ENCODE data around the gene LIMK2.
A peak's percentile ranks its signal among the peaks of the same experiment; 100 is the strongest.
"Not testable (repeated sequence)": the region's sequence is repeated elsewhere in the genome, so short reads cannot be mapped to it uniquely, and the experiment has no call there.

Gene LIMK2

DNA sequence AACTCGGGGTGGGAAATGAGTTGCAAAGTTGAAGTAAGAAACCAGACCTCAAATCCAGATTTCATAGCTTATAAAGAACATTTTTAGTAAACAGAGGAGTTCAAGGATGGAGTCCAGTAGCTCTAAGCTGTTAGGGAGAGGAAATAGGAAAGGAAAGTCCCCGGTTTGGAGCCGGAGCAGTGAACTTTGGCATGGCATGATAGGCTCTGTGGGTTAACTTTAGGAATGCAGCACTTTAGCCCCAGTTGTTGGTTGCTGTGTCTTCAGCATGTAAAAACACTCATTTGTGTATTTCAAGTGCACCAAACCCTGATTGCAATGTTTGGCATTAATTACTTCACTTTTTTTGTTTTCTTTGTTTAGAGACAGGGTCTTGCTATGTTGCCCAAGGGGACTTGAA is 88.8 kb downstream of the LIMK2 start:
- Histone ChIP-seq H3K9me3 (ENCODE audit: control insufficient read depth in 1 of 2, low read length in 2 of 2) (no peaks in the 10 kb centered on the region), H3K4me1 (ENCODE audit: control insufficient read depth in 1 of 2, insufficient read depth in 2 of 2, low read length in 2 of 2) (peaks cover 15 to 31% of the 10 kb centered on the region in 2 donors), H3K27me3 (ENCODE audit: control insufficient read depth in 1 of 2, insufficient read depth in 2 of 2, low read length in 2 of 2) (no peaks in the 10 kb centered on the region), H3K27ac (ENCODE audit: low read depth, low read length) (no peak overlapping the region), H3K36me3 (ENCODE audit: control insufficient read depth in 1 of 2, insufficient read depth in 2 of 2, low read length in 2 of 2) (no peaks in the 10 kb centered on the region), H3K4me3 (ENCODE audit: low read depth in 1 of 2, low read length in 2 of 2) (no peak overlapping the region), H3K9ac (ENCODE audit: low read depth in 1 of 2, low read length in 2 of 2) (no peak overlapping the region)

DNA sequence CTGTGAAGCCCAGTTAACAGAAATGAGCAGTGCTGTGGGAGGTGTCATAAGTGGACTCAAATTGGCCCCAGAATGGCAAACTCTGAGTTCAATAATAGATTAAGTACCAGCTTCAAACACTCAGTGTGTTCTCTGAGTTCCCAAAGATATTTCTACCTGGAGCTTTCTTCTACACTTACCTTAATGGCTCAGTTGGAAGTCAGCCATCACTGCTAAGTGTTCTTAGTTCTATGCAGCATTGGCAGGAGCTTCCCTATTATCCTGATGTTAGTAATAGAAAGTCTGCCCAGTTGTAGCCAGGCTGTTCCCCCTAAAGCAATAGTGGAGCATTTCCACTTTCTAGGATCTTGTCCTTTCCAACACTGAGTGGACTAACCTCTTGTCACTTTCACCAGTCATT is 89.9 kb downstream of the LIMK2 start:
- H3K9ac ChIP-seq (ENCODE audit: low read depth in 1 of 2, low read length in 2 of 2), result no peak overlapping the region
- H3K27ac ChIP-seq (ENCODE audit: low read depth, low read length), result no peak overlapping the region
- H3K4me1 ChIP-seq (ENCODE audit: control insufficient read depth in 1 of 2, insufficient read depth in 2 of 2, low read length in 2 of 2), result peaks cover 8 to 20% of the 10 kb centered on the region in 2 donors
- no peaks in the 10 kb centered on the region for H3K27me3 ChIP-seq (ENCODE audit: control insufficient read depth in 1 of 2, insufficient read depth in 2 of 2, low read length in 2 of 2)
- H3K4me3 ChIP-seq (ENCODE audit: low read depth in 1 of 2, low read length in 2 of 2), result no peak overlapping the region
- H3K36me3 ChIP-seq (ENCODE audit: control insufficient read depth in 1 of 2, insufficient read depth in 2 of 2, low read length in 2 of 2), result no peaks in the 10 kb centered on the region
- H3K9me3 ChIP-seq (ENCODE audit: control insufficient read depth in 1 of 2, low read length in 2 of 2), result no peaks in the 10 kb centered on the region

DNA sequence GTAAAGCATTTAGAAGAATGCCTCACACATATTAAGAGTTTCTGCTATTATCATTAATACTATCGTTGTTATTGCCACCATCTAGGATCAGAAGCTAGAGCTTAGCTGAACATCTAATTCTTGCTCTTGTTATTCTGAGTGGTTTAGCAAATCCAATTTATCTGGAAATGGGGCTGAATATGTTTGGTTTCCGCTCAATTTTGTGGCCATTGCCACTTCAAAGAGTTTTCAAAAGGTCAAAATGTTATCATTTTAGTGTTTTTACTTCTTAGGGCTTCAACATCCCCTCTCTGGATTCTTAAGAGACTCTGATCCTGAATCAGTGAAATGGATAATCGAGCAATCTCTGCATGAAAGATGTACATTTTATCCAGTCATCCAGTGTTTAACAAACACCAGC is 90.4 kb downstream of the LIMK2 start:
- Histone ChIP-seq H3K9ac (ENCODE audit: low read depth in 1 of 2, low read length in 2 of 2) (no peak overlapping the region), H3K36me3 (ENCODE audit: control insufficient read depth in 1 of 2, insufficient read depth in 2 of 2, low read length in 2 of 2) (no peaks in the 10 kb centered on the region), H3K4me3 (ENCODE audit: low read depth in 1 of 2, low read length in 2 of 2) (no peak overlapping the region), H3K9me3 (ENCODE audit: control insufficient read depth in 1 of 2, low read length in 2 of 2) (no peaks in the 10 kb centered on the region), H3K4me1 (ENCODE audit: control insufficient read depth in 1 of 2, insufficient read depth in 2 of 2, low read length in 2 of 2) (peaks cover 7 to 17% of the 10 kb centered on the region in 2 donors), H3K27ac (ENCODE audit: low read depth, low read length) (no peak overlapping the region), H3K27me3 (ENCODE audit: control insufficient read depth in 1 of 2, insufficient read depth in 2 of 2, low read length in 2 of 2) (no peaks in the 10 kb centered on the region)

DNA sequence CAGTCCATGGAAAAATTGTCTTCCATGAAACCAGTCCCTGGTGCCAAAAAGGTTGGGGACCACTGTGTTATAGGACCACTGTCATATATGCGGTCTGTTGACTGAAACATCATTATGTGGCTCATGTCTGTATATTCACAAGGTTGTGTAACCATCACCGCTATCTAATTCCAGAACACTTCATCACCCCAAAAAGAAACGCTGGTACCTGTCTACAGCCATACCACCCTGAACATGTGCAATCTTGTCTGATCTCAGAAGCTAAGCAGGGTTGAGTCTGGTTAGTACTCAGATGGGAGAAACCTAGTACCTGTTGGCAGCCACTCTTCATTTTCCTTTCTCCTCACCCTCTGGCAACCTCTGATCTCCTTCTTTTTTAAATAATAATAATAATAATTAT is 93.1 kb downstream of the LIMK2 start:
- Histone ChIP-seq H3K27ac (ENCODE audit: low read depth, low read length) (no peak overlapping the region), H3K27me3 (ENCODE audit: control insufficient read depth in 1 of 2, insufficient read depth in 2 of 2, low read length in 2 of 2) (no peaks in the 10 kb centered on the region), H3K36me3 (ENCODE audit: control insufficient read depth in 1 of 2, insufficient read depth in 2 of 2, low read length in 2 of 2) (no peaks in the 10 kb centered on the region), H3K9ac (ENCODE audit: low read depth in 1 of 2, low read length in 2 of 2) (no peak overlapping the region), H3K9me3 (ENCODE audit: control insufficient read depth in 1 of 2, low read length in 2 of 2) (no peaks in the 10 kb centered on the region), H3K4me1 (ENCODE audit: control insufficient read depth in 1 of 2, insufficient read depth in 2 of 2, low read length in 2 of 2) (peaks cover 7 to 17% of the 10 kb centered on the region in 2 donors), H3K4me3 (ENCODE audit: low read depth in 1 of 2, low read length in 2 of 2) (no peak overlapping the region)

DNA sequence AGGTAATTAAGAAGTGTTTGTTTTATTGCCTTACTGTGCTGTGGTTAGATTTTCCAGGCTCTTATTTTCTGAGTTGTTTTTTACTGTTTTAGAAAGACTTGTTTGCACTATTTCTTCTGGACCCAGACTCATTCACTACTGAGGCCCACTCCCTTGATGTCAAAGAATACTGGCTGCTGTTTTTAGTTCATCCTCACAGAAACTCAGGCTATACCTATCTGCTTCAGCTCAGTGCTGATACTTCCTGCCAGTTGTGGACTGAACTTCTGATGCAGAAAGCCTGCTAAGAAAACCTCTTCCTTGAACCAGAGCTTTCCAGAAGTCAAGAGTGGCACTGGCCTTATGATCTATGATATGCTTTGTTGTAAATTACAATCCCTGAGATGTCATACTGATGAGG is 96.1 kb downstream of the LIMK2 start:
- Histone ChIP-seq H3K9ac (ENCODE audit: low read depth in 1 of 2, low read length in 2 of 2) (no peak overlapping the region), H3K36me3 (ENCODE audit: control insufficient read depth in 1 of 2, insufficient read depth in 2 of 2, low read length in 2 of 2) (no peaks in the 10 kb centered on the region), H3K4me3 (ENCODE audit: low read depth in 1 of 2, low read length in 2 of 2) (no peak overlapping the region), H3K27me3 (ENCODE audit: control insufficient read depth in 1 of 2, insufficient read depth in 2 of 2, low read length in 2 of 2) (no peaks in the 10 kb centered on the region), H3K27ac (ENCODE audit: low read depth, low read length) (no peak overlapping the region), H3K4me1 (ENCODE audit: control insufficient read depth in 1 of 2, insufficient read depth in 2 of 2, low read length in 2 of 2) (peaks cover 0 to 3% of the 10 kb centered on the region in 2 donors), H3K9me3 (ENCODE audit: control insufficient read depth in 1 of 2, low read length in 2 of 2) (no peaks in the 10 kb centered on the region)

DNA sequence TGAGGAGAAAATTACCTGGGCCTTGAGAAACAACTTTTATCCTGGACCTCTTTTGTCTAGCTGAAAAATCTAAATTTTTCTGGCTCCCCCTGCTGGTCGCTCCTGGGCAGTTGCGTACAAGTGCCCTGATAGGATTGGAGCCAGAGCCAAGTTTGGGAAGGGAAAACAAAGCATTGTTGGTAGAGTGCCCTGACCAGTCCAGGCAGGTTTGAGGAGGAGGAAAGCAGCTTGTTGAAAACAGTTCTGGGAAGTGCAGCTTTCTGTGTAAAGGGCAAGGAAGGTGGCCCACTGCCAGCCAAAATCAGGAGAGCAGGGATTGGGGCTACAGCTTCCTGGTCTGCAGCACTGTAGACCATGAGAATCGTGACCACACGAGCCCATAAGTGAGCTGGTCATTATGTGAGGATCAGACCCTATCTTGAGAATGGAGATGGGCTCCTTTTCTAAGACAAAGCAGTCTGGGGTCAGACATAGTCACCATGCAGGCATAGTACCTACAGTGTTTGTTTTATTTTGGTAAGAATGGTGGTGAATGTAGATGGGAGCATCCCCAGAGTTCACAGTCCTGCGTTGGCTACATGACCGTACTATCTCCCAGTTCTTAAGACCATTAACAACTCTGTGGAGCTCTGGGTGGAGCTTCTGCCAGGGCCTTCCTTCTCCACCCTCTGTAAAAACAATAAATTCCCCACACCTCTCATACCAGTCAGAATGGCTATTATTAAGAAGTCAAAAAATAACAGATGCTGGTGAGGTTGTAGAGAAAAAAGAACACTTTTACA is 101.5 kb downstream of the LIMK2 start:
- Histone ChIP-seq H3K9ac (ENCODE audit: low read depth in 1 of 2, low read length in 2 of 2) (no peak overlapping the region), H3K27ac (ENCODE audit: low read depth, low read length) (peak overlapping the region; percentile 2), H3K4me1 (ENCODE audit: control insufficient read depth in 1 of 2, insufficient read depth in 2 of 2, low read length in 2 of 2) (peaks cover 4 to 7% of the 10 kb centered on the region in 2 donors), H3K36me3 (ENCODE audit: control insufficient read depth in 1 of 2, insufficient read depth in 2 of 2, low read length in 2 of 2) (no peaks in the 10 kb centered on the region), H3K9me3 (ENCODE audit: control insufficient read depth in 1 of 2, low read length in 2 of 2) (peaks cover 0 to 6% of the 10 kb centered on the region in 2 donors), H3K4me3 (ENCODE audit: low read depth in 1 of 2, low read length in 2 of 2) (no peak overlapping the region), H3K27me3 (ENCODE audit: control insufficient read depth in 1 of 2, insufficient read depth in 2 of 2, low read length in 2 of 2) (no peaks in the 10 kb centered on the region)

DNA sequence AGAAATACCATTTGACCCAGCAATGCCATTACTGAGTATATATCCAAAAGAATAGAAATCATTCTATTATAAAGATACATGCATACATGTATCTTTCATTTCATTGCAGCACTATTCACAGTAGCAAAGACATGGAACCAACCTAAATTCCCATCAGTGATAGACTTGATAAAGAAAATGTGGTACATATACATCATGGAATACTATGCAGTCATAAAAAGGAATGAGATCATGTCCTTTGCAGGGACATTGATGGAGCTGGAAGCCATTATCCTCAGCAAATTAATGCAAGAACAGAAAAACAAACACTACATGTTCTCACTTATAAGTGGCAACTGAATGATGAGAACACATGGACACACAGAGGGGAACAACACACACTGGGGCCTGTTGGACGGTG is 102.1 kb downstream of the LIMK2 start:
- not testable (repeated sequence) for H3K4me3 ChIP-seq (ENCODE audit: low read depth in 1 of 2, low read length in 2 of 2); H3K9ac ChIP-seq (ENCODE audit: low read depth in 1 of 2, low read length in 2 of 2); H3K9me3 ChIP-seq (ENCODE audit: control insufficient read depth in 1 of 2, low read length in 2 of 2); H3K27me3 ChIP-seq (ENCODE audit: control insufficient read depth in 1 of 2, insufficient read depth in 2 of 2, low read length in 2 of 2); H3K27ac ChIP-seq (ENCODE audit: low read depth, low read length); H3K36me3 ChIP-seq (ENCODE audit: control insufficient read depth in 1 of 2, insufficient read depth in 2 of 2, low read length in 2 of 2); H3K4me1 ChIP-seq (ENCODE audit: control insufficient read depth in 1 of 2, insufficient read depth in 2 of 2, low read length in 2 of 2)

DNA sequence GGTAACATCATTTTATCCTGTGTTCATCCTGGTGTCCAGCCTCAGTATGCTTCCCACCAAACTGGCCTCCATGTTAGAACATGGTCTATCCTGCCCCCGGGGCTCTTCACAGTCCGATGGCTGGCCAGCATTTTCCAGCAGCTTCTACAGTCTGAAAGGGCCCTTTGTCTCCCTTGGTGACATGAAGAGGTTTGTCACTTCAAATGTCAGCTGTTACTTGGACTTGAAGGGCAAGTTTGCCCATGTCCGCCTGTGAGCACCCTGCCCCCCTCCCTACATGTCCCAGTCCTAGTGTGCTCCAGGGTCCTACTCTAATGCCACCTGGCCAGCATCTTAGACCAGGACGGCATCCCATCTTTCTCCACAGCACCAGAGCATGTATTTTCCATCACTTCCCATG is 109.3 kb downstream of the LIMK2 start:
- no peak overlapping the region for H3K9ac ChIP-seq (ENCODE audit: low read depth in 1 of 2, low read length in 2 of 2)
- no peaks in the 10 kb centered on the region for H3K27me3 ChIP-seq (ENCODE audit: control insufficient read depth in 1 of 2, insufficient read depth in 2 of 2, low read length in 2 of 2)
- H3K27ac ChIP-seq (ENCODE audit: low read depth, low read length), result no peak overlapping the region
- no peak overlapping the region for H3K4me3 ChIP-seq (ENCODE audit: low read depth in 1 of 2, low read length in 2 of 2)
- H3K4me1 ChIP-seq (ENCODE audit: control insufficient read depth in 1 of 2, insufficient read depth in 2 of 2, low read length in 2 of 2), result no peaks in the 10 kb centered on the region
- H3K9me3 ChIP-seq (ENCODE audit: control insufficient read depth in 1 of 2, low read length in 2 of 2), result no peaks in the 10 kb centered on the region
- peaks cover 4 to 20% of the 10 kb centered on the region in 2 donors for H3K36me3 ChIP-seq (ENCODE audit: control insufficient read depth in 1 of 2, insufficient read depth in 2 of 2, low read length in 2 of 2)

DNA sequence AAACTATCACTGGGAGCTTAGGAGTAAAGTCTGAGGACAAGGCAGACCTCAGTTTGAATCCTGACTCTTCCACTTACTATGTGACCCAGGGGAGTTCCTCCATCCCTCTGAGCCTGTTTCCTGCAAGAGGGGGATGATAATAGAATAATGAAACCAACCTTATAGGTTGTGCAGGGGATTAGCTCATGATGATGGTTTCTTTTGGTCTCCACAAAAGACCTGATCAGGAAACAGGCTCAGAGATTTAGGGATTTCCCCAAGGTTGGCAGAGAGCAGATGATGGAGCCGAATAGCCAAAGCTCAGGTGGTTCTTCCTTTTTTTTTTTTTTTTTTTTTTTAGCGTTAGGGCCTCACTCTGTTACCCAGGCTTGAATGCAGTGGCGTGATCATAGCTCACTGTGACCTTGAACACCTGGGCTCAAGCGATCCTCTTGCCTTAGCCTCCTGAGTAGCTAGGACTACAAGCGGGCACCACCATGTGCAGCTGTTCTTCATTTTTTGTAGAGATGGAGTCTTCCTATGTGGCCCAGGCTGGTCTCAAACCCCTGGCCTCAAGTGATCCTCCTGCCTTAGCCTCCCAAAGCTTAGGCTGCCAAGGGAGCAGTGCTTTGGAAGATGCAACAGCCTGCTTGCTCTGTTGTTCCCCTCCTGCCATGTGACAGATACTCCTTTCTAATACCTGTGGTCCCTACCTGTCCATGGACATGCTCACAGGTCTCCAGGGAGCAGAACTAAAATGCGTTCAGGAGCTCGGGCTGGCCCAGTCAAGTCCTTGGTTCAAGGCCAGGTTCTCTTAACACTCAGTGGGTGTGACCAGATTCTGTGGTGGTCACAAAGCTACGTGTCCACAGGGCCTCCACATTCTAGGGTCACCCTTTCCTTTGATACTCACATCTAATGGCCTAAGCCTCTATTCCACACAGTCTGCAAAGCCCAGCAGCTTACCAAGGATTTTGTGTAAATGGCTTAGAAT is 111.8 kb downstream of the LIMK2 start:
- H3K4me1 ChIP-seq (ENCODE audit: control insufficient read depth in 1 of 2, insufficient read depth in 2 of 2, low read length in 2 of 2), result no peaks in the 10 kb centered on the region
- H3K9ac ChIP-seq (ENCODE audit: low read depth in 1 of 2, low read length in 2 of 2), result no peak overlapping the region
- no peak overlapping the region for H3K4me3 ChIP-seq (ENCODE audit: low read depth in 1 of 2, low read length in 2 of 2)
- no peak overlapping the region for H3K27ac ChIP-seq (ENCODE audit: low read depth, low read length)
- H3K9me3 ChIP-seq (ENCODE audit: control insufficient read depth in 1 of 2, low read length in 2 of 2), result no peaks in the 10 kb centered on the region
- H3K27me3 ChIP-seq (ENCODE audit: control insufficient read depth in 1 of 2, insufficient read depth in 2 of 2, low read length in 2 of 2), result no peaks in the 10 kb centered on the region
- H3K36me3 ChIP-seq (ENCODE audit: control insufficient read depth in 1 of 2, insufficient read depth in 2 of 2, low read length in 2 of 2), result peaks cover 22 to 44% of the 10 kb centered on the region in 2 donors

DNA sequence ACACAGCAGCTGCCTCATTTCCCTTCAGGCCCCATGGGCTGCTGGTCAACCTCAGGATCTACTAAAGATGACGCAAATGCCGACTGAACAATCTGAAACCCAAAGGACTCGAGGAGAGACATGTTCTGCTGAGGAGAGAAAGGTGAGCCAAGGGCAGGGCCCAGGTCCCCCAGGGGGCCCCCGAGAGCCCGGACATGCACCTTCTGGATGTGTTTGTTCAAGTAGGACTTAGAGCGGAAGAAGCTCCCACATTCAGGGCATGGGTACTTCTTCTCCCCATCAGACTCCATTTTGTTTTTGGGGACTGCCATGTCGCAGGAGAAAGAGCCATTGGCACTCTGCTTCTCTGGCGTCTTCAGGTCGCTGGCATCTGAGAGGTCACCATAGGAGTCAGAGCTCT is 114.8 kb downstream of the LIMK2 start:
- H3K27ac ChIP-seq (ENCODE audit: low read depth, low read length), result no peak overlapping the region
- H3K36me3 ChIP-seq (ENCODE audit: control insufficient read depth in 1 of 2, insufficient read depth in 2 of 2, low read length in 2 of 2), result peaks cover 39 to 69% of the 10 kb centered on the region in 2 donors
- H3K4me1 ChIP-seq (ENCODE audit: control insufficient read depth in 1 of 2, insufficient read depth in 2 of 2, low read length in 2 of 2), result no peaks in the 10 kb centered on the region
- H3K4me3 ChIP-seq (ENCODE audit: low read depth in 1 of 2, low read length in 2 of 2), result no peak overlapping the region
- H3K9me3 ChIP-seq (ENCODE audit: control insufficient read depth in 1 of 2, low read length in 2 of 2), result no peaks in the 10 kb centered on the region
- H3K27me3 ChIP-seq (ENCODE audit: control insufficient read depth in 1 of 2, insufficient read depth in 2 of 2, low read length in 2 of 2), result no peaks in the 10 kb centered on the region
- H3K9ac ChIP-seq (ENCODE audit: low read depth in 1 of 2, low read length in 2 of 2), result no peak overlapping the region

Measured in duodenal mucosa (tissue), 2 donors.